Left lung (tissue), 10 donors: ENCODE measurements around the gene CACNA1F. TPM values are rescaled to one million over a fixed set of nuclear protein-coding genes. Genes with fewer than 3 reads are reported as not detected.

Source experiments
- ATAC-seq: fragments of 200-7000 bp; cut with Tn5 transposase; one replicate; pipeline ENCODE4 v1.9.1; 2020; ENCODE audit warnings: moderate library complexity
- DNase-seq, 4 donors: peaks; one replicate each; pipeline ENCODE4 v3.0.0-alpha.2; 2013 to 2020
- H3K27ac ChIP-seq, 2 donors: fragments of 200-600 bp; sonication (generic) in 1 of 2; one replicate each; pipeline versions ENCODE4 v1.5.0 to v1.8.0; 2020 to 2021
- H3K27me3 ChIP-seq, 2 donors: fragments of 200-600 bp; sonication (generic) in 1 of 2; one replicate each; pipeline versions ENCODE4 v1.5.0 to v1.8.0; 2020 to 2021
- H3K36me3 ChIP-seq, 2 donors: fragments of 200-600 bp; sonication (generic) in 1 of 2; one replicate each; pipeline versions ENCODE4 v1.5.0 to v1.8.0; 2020 to 2021
- H3K4me1 ChIP-seq, 2 donors: fragments of 200-600 bp; one replicate each; pipeline ENCODE4 v1.8.0; 2021
- H3K4me3 ChIP-seq, 2 donors: fragments of 200-600 bp; sonication (generic) in 1 of 2; one replicate each; pipeline versions ENCODE4 v1.5.0 to v1.8.0; 2020 to 2021; ENCODE audit warnings: mild to moderate bottlenecking in 1 of 2
- H3K9me3 ChIP-seq, 2 donors: fragments of 200-600 bp; sonication (generic) in 1 of 2; one replicate each; pipeline versions ENCODE4 v1.5.0 to v1.8.0; 2020 to 2021
- CTCF ChIP-seq, 2 donors: fragments of 200-600 bp; sonication (generic) in 1 of 2; IDR thresholded peaks; one replicate each; pipeline versions ENCODE4 v1.5.0 to v1.8.0; 2021; ENCODE audit warnings: antibody characterized with exemption in 2 of 2
- intact Hi-C, 2 donors: fragments of 100-400 bp; cut with DNase I; formaldehyde crosslinking; loops; one replicate each; pipeline versions ENCODE4 v1.11.2 to v1.14.2; 2022
- polyA plus RNA-seq, 6 donors: library from polyadenylated mRNA; unstranded; fragments of 120-200 nt; gene quantifications; one replicate each; pipeline ENCODE4 v1.2.1, GENCODE V29; 2013; ENCODE audit not compliant: insufficient read length in 6 of 6
- total RNA-seq, 2 donors: library from RNA; stranded (reverse); fragmentation: NEBNext Ultra II Directional; extraction: Animal tissue kit (Norgen Biotek cat#: 25700); gene quantifications; one replicate each; pipeline ENCODE4 v1.2.1, GENCODE V29; 2021
- donor health status: DM: no; HTN: yes; CAD: no.
- donor health status: DM: no; HTN: no; CAD: no.

CACNA1F gene
- total and polyA plus RNA-seq, 8 donors, result 0.20 to 0.73 (median 0.25) TPM

- H3K4me1 ChIP-seq, result peaks cover 0 to 21% of the 10 kb centered on the region in 2 donors
- no peak for TF ChIP-seq CTCF (IDR thresholded peaks at IDR 0.05)
- H3K4me3 ChIP-seq, result no peak overlapping the region
- H3K9me3 ChIP-seq, result no peaks in the 10 kb centered on the region
- H3K27ac ChIP-seq, result no peak overlapping the region
- no peaks in the 10 kb centered on the region for H3K27me3 ChIP-seq
- ATAC-seq, result no peak
- DNase-seq, result no peak
- H3K36me3 ChIP-seq, result peaks cover 0 to 10% of the 10 kb centered on the region in 2 donors
- intact Hi-C loops, result no loop called here
Observed at GRCh38 chrX:49187526-49187925, 45.6 kb downstream of the CACNA1F start.

GRCh38 chrX:49187028-49187394, 46.1 kb downstream of the CACNA1F start:
- ATAC-seq (no peak), DNase-seq (no peak)
- H3K36me3 ChIP-seq, result peaks cover 0 to 16% of the 10 kb centered on the region in 2 donors
- H3K27ac ChIP-seq, result no peak overlapping the region
- H3K27me3 ChIP-seq, result no peaks in the 10 kb centered on the region
- no peak for TF ChIP-seq CTCF (IDR thresholded peaks at IDR 0.05)
- H3K4me1 ChIP-seq, result peaks cover 0 to 21% of the 10 kb centered on the region in 2 donors
- H3K4me3 ChIP-seq, result no peak overlapping the region
- intact Hi-C loops, result no loop called here
- H3K9me3 ChIP-seq, result no peaks in the 10 kb centered on the region

- peak; percentile 30 to 37 for TF ChIP-seq CTCF (IDR thresholded peaks at IDR 0.05)
- H3K4me1 ChIP-seq, result peaks cover 0 to 21% of the 10 kb centered on the region in 2 donors
- H3K9me3 ChIP-seq, result no peaks in the 10 kb centered on the region
- H3K36me3 ChIP-seq, result peaks cover 0 to 17% of the 10 kb centered on the region in 2 donors
- H3K27me3 ChIP-seq, result no peaks in the 10 kb centered on the region
- intact Hi-C loops, result no loop called here
- peak within 1 kb of the TSS; percentile 70 to 75 for H3K27ac ChIP-seq
- peak in 3 of 4 donors; percentile 77 to 96 (median 87) for DNase-seq
- peak within 1 kb of the TSS; percentile 22 to 51 for H3K4me3 ChIP-seq
- ATAC-seq, result peak; percentile 53
Observed at GRCh38 chrX:49186125-49187027, 46.8 kb downstream of the CACNA1F start, which contains the start of gene PRICKLE3. Gene PRICKLE3 (minus strand): TSS chrX:49186373. CDS start chrX:49186297, 76 bp downstream.

- Histone ChIP-seq H3K9me3 (no peaks in the 10 kb centered on the region), H3K4me3 (peak overlapping the region; percentile 22 to 51), H3K27ac (peak overlapping the region; percentile 44 to 75), H3K36me3 (peaks cover 0 to 23% of the 10 kb centered on the region in 2 donors), H3K27me3 (no peaks in the 10 kb centered on the region), H3K4me1 (peaks cover 0 to 13% of the 10 kb centered on the region in 2 donors)
- ATAC-seq (peak; percentile 84), DNase-seq (peak in 3 of 4 donors; percentile 87 to 92 (median 90))
- intact Hi-C loops, result no loop called here
- no peak for TF ChIP-seq CTCF (IDR thresholded peaks at IDR 0.05)
Observed at GRCh38 chrX:49184294-49185281, 48.6 kb downstream of the CACNA1F start.
